T-helper 1 cell treated with Interleukin-12 subunit alpha and Interleukin-12 subunit beta and Interleukin-4 antibody, amounts not matched to agents 30 μg/mL and 1 μg/mL, for 36 hours (primary cell): Measurements from ENCODE around the gene SELENOS.

Experiments used
- H3K27ac Mint-ChIP-seq: one replicate; pipeline ENCODE4 v1.8.0; 2021; ENCODE audit warnings: mild to moderate bottlenecking, mixed read lengths
- H3K27me3 Mint-ChIP-seq: one replicate; pipeline ENCODE4 v1.8.0; 2021; ENCODE audit warnings: low read depth, mixed read lengths
- H3K36me3 Mint-ChIP-seq: one replicate; pipeline ENCODE4 v1.8.0; 2021; ENCODE audit warnings: low read depth, mixed read lengths
- H3K4me1 Mint-ChIP-seq: one replicate; pipeline ENCODE4 v1.8.0; 2021; ENCODE audit warnings: low read depth, mixed read lengths
- H3K4me3 Mint-ChIP-seq: one replicate; pipeline ENCODE4 v1.8.0; 2021; ENCODE audit warnings: mild to moderate bottlenecking, moderate library complexity, mixed read lengths
- H3K9me3 Mint-ChIP-seq: one replicate; pipeline ENCODE4 v1.8.0; 2021; ENCODE audit warnings: mixed read lengths

Gene SELENOS

GRCh38 chr15:101242160-101242998 is 34.9 kb downstream of the SELENOS start:
- Mint-ChIP-seq H3K4me3 (peak overlapping the region; percentile 79), H3K4me1 (peaks cover 85% of the 10 kb centered on the region), H3K27ac (peak overlapping the region; percentile 84), H3K9me3 (no peaks in the 10 kb centered on the region), H3K36me3 (peaks cover 32% of the 10 kb centered on the region), H3K27me3 (no peaks in the 10 kb centered on the region)

GRCh38 chr15:101240358-101240757 is 36.9 kb downstream of the SELENOS start:
- no peak overlapping the region for H3K4me3 Mint-ChIP-seq
- H3K4me1 Mint-ChIP-seq: peaks cover 75% of the 10 kb centered on the region
- H3K27ac Mint-ChIP-seq: no peak overlapping the region
- peaks cover 36% of the 10 kb centered on the region for H3K36me3 Mint-ChIP-seq
- H3K27me3 Mint-ChIP-seq: no peaks in the 10 kb centered on the region
- no peaks in the 10 kb centered on the region for H3K9me3 Mint-ChIP-seq

GRCh38 chr15:101239724-101240136 is 37.6 kb downstream of the SELENOS start:
- peak overlapping the region; percentile 90 for H3K27ac Mint-ChIP-seq
- peaks cover 36% of the 10 kb centered on the region for H3K36me3 Mint-ChIP-seq
- H3K27me3 Mint-ChIP-seq: no peaks in the 10 kb centered on the region
- peak overlapping the region; percentile 72 for H3K4me3 Mint-ChIP-seq
- H3K9me3 Mint-ChIP-seq: no peaks in the 10 kb centered on the region
- H3K4me1 Mint-ChIP-seq: peaks cover 72% of the 10 kb centered on the region

GRCh38 chr15:101237251-101237650 is 40.0 kb downstream of the SELENOS start:
- peak overlapping the region; percentile 39 for H3K27ac Mint-ChIP-seq

GRCh38 chr15:101233651-101234280 is 43.5 kb downstream of the SELENOS start:
- no peak overlapping the region for H3K27ac Mint-ChIP-seq
- H3K9me3 Mint-ChIP-seq: peaks cover 8% of the 10 kb centered on the region
- H3K4me1 Mint-ChIP-seq: peaks cover 58% of the 10 kb centered on the region
- no peaks in the 10 kb centered on the region for H3K27me3 Mint-ChIP-seq
- peaks cover 63% of the 10 kb centered on the region for H3K36me3 Mint-ChIP-seq
- no peak overlapping the region for H3K4me3 Mint-ChIP-seq

More at GRCh38 chr15:101237251-101237650, 40.0 kb downstream of the SELENOS start:
- Mint-ChIP-seq H3K4me1 (peaks cover 68% of the 10 kb centered on the region), H3K27me3 (no peaks in the 10 kb centered on the region), H3K9me3 (no peaks in the 10 kb centered on the region), H3K4me3 (no peak overlapping the region), H3K36me3 (peaks cover 46% of the 10 kb centered on the region)

GRCh38 chr15:101232677-101233076 is 44.6 kb downstream of the SELENOS start:
- H3K4me3 Mint-ChIP-seq: no peak overlapping the region
- H3K27me3 Mint-ChIP-seq: no peaks in the 10 kb centered on the region
- H3K4me1 Mint-ChIP-seq: peaks cover 62% of the 10 kb centered on the region
- peaks cover 18% of the 10 kb centered on the region for H3K9me3 Mint-ChIP-seq
- no peak overlapping the region for H3K27ac Mint-ChIP-seq
- peaks cover 70% of the 10 kb centered on the region for H3K36me3 Mint-ChIP-seq

- Mint-ChIP-seq H3K4me1 (peaks cover 60% of the 10 kb centered on the region), H3K27ac (peak overlapping the region; percentile 43), H3K36me3 (peaks cover 64% of the 10 kb centered on the region)
Observed at GRCh38 chr15:101228313-101228712, 49.0 kb downstream of the SELENOS start.

GRCh38 chr15:101225658-101226057 is 51.6 kb downstream of the SELENOS start:
- H3K9me3 Mint-ChIP-seq: peaks cover 20% of the 10 kb centered on the region
- peaks cover 48% of the 10 kb centered on the region for H3K36me3 Mint-ChIP-seq
- H3K27ac Mint-ChIP-seq: peak overlapping the region; percentile 27
- H3K27me3 Mint-ChIP-seq: no peaks in the 10 kb centered on the region
- no peak overlapping the region for H3K4me3 Mint-ChIP-seq
- H3K4me1 Mint-ChIP-seq: peaks cover 51% of the 10 kb centered on the region

More at GRCh38 chr15:101228313-101228712, 49.0 kb downstream of the SELENOS start:
- Mint-ChIP-seq H3K9me3 (peaks cover 20% of the 10 kb centered on the region), H3K4me3 (peak overlapping the region; percentile 8), H3K27me3 (no peaks in the 10 kb centered on the region)
